Measurements from ENCODE around the gene NMT1. TPM values are rescaled to one million over a fixed set of nuclear protein-coding genes. Genes with fewer than 3 reads are reported as not detected.

Gene NMT1
- total RNA-seq, 1 experiment from 2014 or later = 152 TPM

GRCh38 chr17:45116434-45117016 is 55.4 kb downstream of the NMT1 start:
- ATAC-seq (no peak; the same call in 1 of the 2 replicates), DNase-seq (ENCODE audit: low spot score) (no peak)
- TF ChIP-seq JAZF1 (CRISPR knock-in tag; IDR thresholded peaks at IDR 0.05) = no peak
- no peaks in the 10 kb centered on the region for H3K27me3 Mint-ChIP-seq (ENCODE audit: low read depth)
- H3K9me3 Mint-ChIP-seq = no peaks in the 10 kb centered on the region
- H3K4me1 Mint-ChIP-seq = peaks cover 14% of the 10 kb centered on the region
- POLR2A ChIA-PET = no interaction called here
- H3K4me3 Mint-ChIP-seq = no peak overlapping the region
- H3K27ac Mint-ChIP-seq = no peak overlapping the region
- no peaks in the 10 kb centered on the region for H3K36me3 Mint-ChIP-seq
- CTCF ChIA-PET = interaction anchor here (0.9 to 3.0 kb wide), 6 partner anchors 13 to 206 kb away, joined by 4 to 24 read pairs (median 6); partner anchors contain the start of genes ACBD4 and PLCD3

GRCh38 chr17:45117334-45117733 is 56.2 kb downstream of the NMT1 start:
- ChIA-PET POLR2A (no interaction called here), CTCF (interaction anchor here (0.6 to 1.0 kb wide), 4 partner anchors 18 to 206 kb away, joined by 3 to 7 read pairs (median 5); partner anchors contain the start of gene ACBD4)
- no peak for DNase-seq (ENCODE audit: low spot score)
- Mint-ChIP-seq H3K4me3 (no peak overlapping the region), H3K36me3 (no peaks in the 10 kb centered on the region), H3K27ac (no peak overlapping the region), H3K27me3 (ENCODE audit: low read depth) (no peaks in the 10 kb centered on the region), H3K9me3 (no peaks in the 10 kb centered on the region), H3K4me1 (peaks cover 14% of the 10 kb centered on the region)
- no peak for ATAC-seq
- TF ChIP-seq PREB (CRISPR knock-in tag; IDR thresholded peaks at IDR 0.05; ENCODE audit: borderline replicate concordance) (no peak), SP1 (CRISPR knock-in tag; conservative IDR thresholded peaks at IDR 0.05) (no peak), NR2C2 (CRISPR knock-in tag; IDR thresholded peaks at IDR 0.05) (no peak), SOX15 (CRISPR knock-in tag; IDR thresholded peaks at IDR 0.05) (no peak), GABPB1 (CRISPR knock-in tag; IDR thresholded peaks at IDR 0.05) (no peak), STAT6 (CRISPR knock-in tag; conservative IDR thresholded peaks at IDR 0.05; ENCODE audit: low read depth) (no peak), TEAD1 (CRISPR knock-in tag; IDR thresholded peaks at IDR 0.05) (no peak), ARID4B (CRISPR knock-in tag; IDR thresholded peaks at IDR 0.05; ENCODE audit: borderline replicate concordance) (no peak), CBFB (CRISPR knock-in tag; IDR thresholded peaks at IDR 0.05; ENCODE audit: low read depth) (no peak), ATF6 (CRISPR knock-in tag; IDR thresholded peaks at IDR 0.05) (no peak), ZNF396 (CRISPR knock-in tag; IDR thresholded peaks at IDR 0.05; ENCODE audit: borderline replicate concordance) (no peak), ZNF121 (CRISPR knock-in tag; IDR thresholded peaks at IDR 0.05) (no peak), ZSCAN18 (CRISPR knock-in tag; IDR thresholded peaks at IDR 0.05) (no peak), RELA (CRISPR knock-in tag; IDR thresholded peaks at IDR 0.05; ENCODE audit: borderline replicate concordance) (no peak), FOXP1 (CRISPR knock-in tag; IDR thresholded peaks at IDR 0.05; ENCODE audit: borderline replicate concordance) (no peak), ZBTB21 (CRISPR knock-in tag; IDR thresholded peaks at IDR 0.05; ENCODE audit: borderline replicate concordance) (no peak)
- TF ChIP-seq, protein P1, sequence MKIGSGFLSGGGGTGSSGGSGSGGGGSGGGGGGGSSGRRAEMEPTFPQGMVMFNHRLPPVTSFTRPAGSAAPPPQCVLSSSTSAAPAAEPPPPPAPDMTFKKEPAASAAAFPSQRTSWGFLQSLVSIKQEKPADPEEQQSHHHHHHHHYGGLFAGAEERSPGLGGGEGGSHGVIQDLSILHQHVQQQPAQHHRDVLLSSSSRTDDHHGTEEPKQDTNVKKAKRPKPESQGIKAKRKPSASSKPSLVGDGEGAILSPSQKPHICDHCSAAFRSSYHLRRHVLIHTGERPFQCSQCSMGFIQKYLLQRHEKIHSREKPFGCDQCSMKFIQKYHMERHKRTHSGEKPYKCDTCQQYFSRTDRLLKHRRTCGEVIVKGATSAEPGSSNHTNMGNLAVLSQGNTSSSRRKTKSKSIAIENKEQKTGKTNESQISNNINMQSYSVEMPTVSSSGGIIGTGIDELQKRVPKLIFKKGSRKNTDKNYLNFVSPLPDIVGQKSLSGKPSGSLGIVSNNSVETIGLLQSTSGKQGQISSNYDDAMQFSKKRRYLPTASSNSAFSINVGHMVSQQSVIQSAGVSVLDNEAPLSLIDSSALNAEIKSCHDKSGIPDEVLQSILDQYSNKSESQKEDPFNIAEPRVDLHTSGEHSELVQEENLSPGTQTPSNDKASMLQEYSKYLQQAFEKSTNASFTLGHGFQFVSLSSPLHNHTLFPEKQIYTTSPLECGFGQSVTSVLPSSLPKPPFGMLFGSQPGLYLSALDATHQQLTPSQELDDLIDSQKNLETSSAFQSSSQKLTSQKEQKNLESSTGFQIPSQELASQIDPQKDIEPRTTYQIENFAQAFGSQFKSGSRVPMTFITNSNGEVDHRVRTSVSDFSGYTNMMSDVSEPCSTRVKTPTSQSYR (CRISPR knock-in tag; IDR thresholded peaks at IDR 0.05) = no peak
- TF ChIP-seq, protein P2, sequence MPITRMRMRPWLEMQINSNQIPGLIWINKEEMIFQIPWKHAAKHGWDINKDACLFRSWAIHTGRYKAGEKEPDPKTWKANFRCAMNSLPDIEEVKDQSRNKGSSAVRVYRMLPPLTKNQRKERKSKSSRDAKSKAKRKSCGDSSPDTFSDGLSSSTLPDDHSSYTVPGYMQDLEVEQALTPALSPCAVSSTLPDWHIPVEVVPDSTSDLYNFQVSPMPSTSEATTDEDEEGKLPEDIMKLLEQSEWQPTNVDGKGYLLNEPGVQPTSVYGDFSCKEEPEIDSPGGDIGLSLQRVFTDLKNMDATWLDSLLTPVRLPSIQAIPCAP (CRISPR knock-in tag; IDR thresholded peaks at IDR 0.05) = no peak
